Measurements from ENCODE around the gene PPP1R12B.
A peak's percentile ranks its signal among the peaks of the same experiment; 100 is the strongest.
"Not testable (repeated sequence)": the region's sequence is repeated elsewhere in the genome, so short reads cannot be mapped to it uniquely, and the experiment has no call there.

PPP1R12B gene

GRCh38 chr1:202614363-202615207 lies 266.1 kb downstream of the PPP1R12B start:
- not testable (repeated sequence) for DNase-seq

- not testable (repeated sequence) for DNase-seq
Observed at GRCh38 chr1:202615208-202615500, 266.7 kb downstream of the PPP1R12B start.

- DNase-seq: peak; percentile 47
Observed at GRCh38 chr1:202615501-202616354, 267.2 kb downstream of the PPP1R12B start.

GRCh38 chr1:202616355-202616915 lies 267.9 kb downstream of the PPP1R12B start:
- DNase-seq: no peak

- peak; percentile 59 for DNase-seq
Observed at GRCh38 chr1:202619012-202619411, 270.5 kb downstream of the PPP1R12B start.

- no peak for DNase-seq
Observed at GRCh38 chr1:202619505-202619904, 271.0 kb downstream of the PPP1R12B start.

- DNase-seq: not testable (repeated sequence)
Observed at GRCh38 chr1:202620036-202620435, 271.5 kb downstream of the PPP1R12B start.

- DNase-seq: no peak
Observed at GRCh38 chr1:202621446-202621845, 272.9 kb downstream of the PPP1R12B start.

GRCh38 chr1:202622388-202622787 lies 273.9 kb downstream of the PPP1R12B start:
- no peak for DNase-seq

- DNase-seq: no peak
Observed at GRCh38 chr1:202623075-202623474, 274.6 kb downstream of the PPP1R12B start.

- not testable (repeated sequence) for DNase-seq
Observed at GRCh38 chr1:202623476-202623875, 275.0 kb downstream of the PPP1R12B start.

GRCh38 chr1:202624088-202624780 lies 275.7 kb downstream of the PPP1R12B start:
- DNase-seq: no peak

GRCh38 chr1:202624781-202625108 lies 276.2 kb downstream of the PPP1R12B start:
- no peak for DNase-seq

GRCh38 chr1:202625416-202626360 lies 277.2 kb downstream of the PPP1R12B start:
- no peak for DNase-seq

GRCh38 chr1:202627036-202627435 lies 278.5 kb downstream of the PPP1R12B start:
- not testable (repeated sequence) for DNase-seq

- DNase-seq: no peak
Observed at GRCh38 chr1:202627841-202628565, 279.5 kb downstream of the PPP1R12B start.

GRCh38 chr1:202628646-202629215 lies 280.2 kb downstream of the PPP1R12B start:
- DNase-seq: no peak

GRCh38 chr1:202629257-202629811 lies 280.8 kb downstream of the PPP1R12B start:
- not testable (repeated sequence) for DNase-seq

- DNase-seq: not testable (repeated sequence)
Observed at GRCh38 chr1:202630096-202630495, 281.6 kb downstream of the PPP1R12B start.

GRCh38 chr1:202630541-202630940 lies 282.0 kb downstream of the PPP1R12B start:
- DNase-seq: no peak

Data from right kidney (tissue), 1 donor.